Transverse colon (tissue), 1 donor: ENCODE results near the gene STAT5A.

Experiments used
- EP300 ChIP-seq: sonication (generic); formaldehyde crosslinking; IDR thresholded peaks from one replicate; pipeline ENCODE4 v1.6.1; 2017; ENCODE audit warnings: antibody characterized with exemption, low read depth
- POLR2A ChIP-seq: fragments of 450-650 bp; IDR thresholded peaks from one replicate; pipeline ENCODE4 v1.6.1; 2016; ENCODE audit warnings: antibody characterized with exemption, mild to moderate bottlenecking, moderate library complexity

DNA sequence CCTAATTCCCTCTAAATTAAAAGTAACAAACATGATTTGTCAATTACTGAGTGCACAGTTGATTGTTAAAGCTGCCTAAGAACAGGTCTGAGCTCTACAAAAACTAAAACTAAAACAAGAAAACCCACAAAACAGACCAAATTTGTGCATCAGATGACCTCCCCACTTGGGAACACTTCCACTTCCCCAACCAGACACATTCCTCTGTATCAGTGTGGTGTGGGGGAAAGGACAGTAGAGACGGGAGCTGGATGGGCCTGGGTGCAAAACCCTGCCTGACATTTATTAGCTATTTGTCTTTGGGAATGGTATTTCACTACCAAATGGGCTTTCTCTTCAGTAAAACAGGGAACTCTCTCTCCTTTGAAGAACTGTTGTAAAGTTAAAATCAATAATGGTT lies 70.1 kb downstream of the STAT5A start:
- TF ChIP-seq POLR2A (no peak), EP300 (no peak)
